ENCODE results near the gene ZSWIM5. TPM values are rescaled to one million over a fixed set of nuclear protein-coding genes. Genes with fewer than 3 reads are reported as not detected.

Gene ZSWIM5
- polyA plus RNA-seq, 12 donors, result 0.32 to 1.7 (median 0.57) TPM; not detected in 1

- no peak for DNase-seq
Measured at GRCh38 chr1:45026446-45026845, 180.0 kb downstream of the ZSWIM5 start.

GRCh38 chr1:45023663-45024062 lies 182.7 kb downstream of the ZSWIM5 start:
- no peak for DNase-seq

DNA sequence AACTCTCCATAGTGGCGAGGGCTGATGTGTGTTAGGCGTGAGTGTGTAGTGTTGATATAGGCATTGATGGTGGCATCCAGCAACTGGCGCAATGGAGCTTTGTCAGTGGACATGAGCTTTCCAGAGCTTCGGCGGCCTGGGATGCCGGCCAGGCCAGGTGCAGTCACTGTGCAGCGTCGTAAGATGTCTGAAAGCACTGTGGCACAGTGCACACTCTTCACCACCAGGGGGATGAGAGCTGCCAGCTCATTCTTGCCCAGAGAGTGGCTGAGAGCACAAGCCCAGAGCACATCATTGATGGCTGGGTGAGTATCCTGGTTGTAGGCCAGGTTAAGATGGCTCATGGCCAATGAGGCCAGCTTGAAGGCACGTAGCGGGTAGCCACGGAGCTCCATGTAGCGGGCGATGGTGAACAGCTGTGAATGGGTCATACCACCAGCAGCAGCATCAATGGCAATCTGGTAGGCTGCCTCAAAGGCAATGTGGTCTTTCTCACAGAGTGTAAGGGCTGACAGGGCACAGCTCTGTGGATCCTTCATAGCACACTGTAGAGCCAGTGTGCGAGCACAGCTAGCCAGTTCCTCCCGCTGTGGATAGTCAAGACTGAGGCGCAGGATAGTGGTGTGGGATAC lies 187.7 kb downstream of the ZSWIM5 start:
- no peak for DNase-seq

DNA sequence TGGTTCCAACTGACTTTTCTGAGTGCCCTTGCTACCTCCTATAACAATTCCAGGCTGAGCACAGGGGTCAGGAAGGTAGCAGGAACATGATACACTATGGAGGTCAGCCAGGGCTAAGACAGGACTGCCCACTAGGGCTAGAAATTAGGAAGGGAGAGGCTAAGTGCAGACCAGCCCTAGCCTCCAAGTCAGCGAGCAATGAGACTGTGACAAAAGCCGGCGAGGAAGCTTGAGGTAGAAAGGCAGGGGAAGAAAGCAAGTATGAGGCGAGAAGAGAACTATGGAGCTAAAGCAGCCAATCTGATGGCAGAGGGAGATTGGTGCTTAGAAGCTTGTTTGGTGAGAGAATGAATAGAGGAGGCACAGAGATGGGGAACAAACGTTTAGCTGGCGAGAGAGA lies 189.6 kb downstream of the ZSWIM5 start:
- no peak for DNase-seq

DNA sequence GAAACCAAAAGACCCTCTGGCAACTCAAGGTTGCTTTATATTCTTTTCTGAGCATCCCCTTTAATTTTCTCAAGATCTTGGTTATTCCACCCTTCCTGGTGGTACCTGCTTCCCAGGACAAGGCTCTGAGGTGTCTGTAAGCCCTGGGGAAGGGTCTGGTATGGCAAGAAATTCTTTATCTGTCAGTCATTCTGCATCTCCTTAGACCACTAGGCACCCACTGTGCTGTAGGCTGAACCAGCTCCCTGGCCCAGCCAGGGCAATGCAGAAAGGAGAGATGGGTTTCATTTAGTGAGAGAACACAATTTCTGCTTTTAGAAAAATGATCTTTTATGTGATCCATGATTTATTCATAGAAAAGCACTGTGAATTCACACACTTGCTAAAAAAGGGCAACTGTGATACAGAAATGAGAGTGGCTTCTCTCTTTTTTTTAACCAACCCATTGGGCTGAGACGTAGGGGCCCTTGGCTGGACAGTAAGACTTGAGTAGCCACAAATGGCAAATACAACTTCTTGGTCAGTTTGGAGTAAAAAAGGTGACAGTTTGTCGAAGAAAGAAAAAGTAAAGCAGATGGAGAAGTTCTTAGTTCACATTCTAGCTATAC lies 190.2 kb downstream of the ZSWIM5 start:
- DNase-seq, result no peak

DNA sequence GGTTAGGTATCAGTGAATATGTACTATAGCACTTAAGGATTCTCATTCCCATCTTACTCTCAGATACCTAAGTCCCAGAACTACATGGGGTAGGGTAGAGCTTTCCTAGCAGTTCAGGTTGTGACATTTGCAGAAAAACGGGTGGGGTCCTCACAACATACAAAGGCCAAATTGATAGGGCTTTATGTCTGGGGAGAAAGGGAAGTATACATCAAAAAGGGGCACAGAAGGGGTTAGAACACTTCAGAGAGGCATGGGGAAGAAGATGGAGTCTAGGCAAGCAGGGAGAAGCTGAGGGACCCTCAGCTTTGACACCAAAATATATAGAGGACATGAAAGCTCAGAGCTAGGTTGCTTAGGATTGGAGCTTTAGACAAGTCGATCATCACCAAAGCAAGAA lies 190.7 kb downstream of the ZSWIM5 start:
- no peak for DNase-seq

DNA sequence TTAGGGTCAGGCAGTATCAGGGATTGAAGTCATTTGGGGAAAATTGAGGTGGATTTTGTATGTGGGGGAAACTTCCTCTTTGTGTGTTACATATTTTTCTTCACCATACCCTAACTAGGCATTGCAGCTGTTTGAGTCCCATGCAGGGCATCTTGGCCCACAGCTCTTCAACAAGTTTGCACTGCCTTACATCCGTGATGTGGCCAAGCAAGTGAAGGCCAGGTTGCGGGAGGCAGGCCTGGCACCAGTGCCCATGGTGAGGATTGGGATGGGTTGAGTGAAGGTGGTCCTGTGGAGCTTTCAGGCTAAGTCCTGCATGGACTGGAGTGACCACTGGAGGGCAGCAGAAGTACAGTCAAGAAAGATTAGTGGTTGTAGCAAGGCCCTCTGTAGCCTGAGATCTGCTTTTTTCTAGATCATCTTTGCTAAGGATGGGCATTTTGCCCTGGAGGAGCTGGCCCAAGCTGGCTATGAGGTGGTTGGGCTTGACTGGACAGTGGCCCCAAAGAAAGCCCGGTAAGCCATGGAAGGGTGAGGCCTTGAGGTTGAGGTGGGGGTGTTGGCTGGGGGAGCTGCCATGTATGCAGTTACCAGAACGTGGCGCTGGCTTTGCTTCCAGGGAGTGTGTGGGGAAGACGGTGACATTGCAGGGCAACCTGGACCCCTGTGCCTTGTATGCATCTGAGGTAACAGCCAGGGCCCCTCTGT lies 191.9 kb downstream of the ZSWIM5 start:
- peak; percentile 84 for DNase-seq

GRCh38 chr1:45013551-45014209 lies 192.7 kb downstream of the ZSWIM5 start:
- DNase-seq, result no peak

- peak; percentile 66 for DNase-seq
Measured at GRCh38 chr1:45012639-45013278, 193.6 kb downstream of the ZSWIM5 start.

- peak; percentile 96 for DNase-seq
Measured at GRCh38 chr1:45011837-45012638, 194.4 kb downstream of the ZSWIM5 start, which contains the start of gene UROD. UROD (plus strand) TSS chr1:45012254; CDS start chr1:45012266, 12 bp downstream.

GRCh38 chr1:45010855-45011811 lies 195.3 kb downstream of the ZSWIM5 start, which contains the start of gene HECTD3:
HECTD3 (minus strand) TSS chr1:45011324; CDS start chr1:45011257, 67 bp downstream.
- DNase-seq, result peak; percentile 85

DNA sequence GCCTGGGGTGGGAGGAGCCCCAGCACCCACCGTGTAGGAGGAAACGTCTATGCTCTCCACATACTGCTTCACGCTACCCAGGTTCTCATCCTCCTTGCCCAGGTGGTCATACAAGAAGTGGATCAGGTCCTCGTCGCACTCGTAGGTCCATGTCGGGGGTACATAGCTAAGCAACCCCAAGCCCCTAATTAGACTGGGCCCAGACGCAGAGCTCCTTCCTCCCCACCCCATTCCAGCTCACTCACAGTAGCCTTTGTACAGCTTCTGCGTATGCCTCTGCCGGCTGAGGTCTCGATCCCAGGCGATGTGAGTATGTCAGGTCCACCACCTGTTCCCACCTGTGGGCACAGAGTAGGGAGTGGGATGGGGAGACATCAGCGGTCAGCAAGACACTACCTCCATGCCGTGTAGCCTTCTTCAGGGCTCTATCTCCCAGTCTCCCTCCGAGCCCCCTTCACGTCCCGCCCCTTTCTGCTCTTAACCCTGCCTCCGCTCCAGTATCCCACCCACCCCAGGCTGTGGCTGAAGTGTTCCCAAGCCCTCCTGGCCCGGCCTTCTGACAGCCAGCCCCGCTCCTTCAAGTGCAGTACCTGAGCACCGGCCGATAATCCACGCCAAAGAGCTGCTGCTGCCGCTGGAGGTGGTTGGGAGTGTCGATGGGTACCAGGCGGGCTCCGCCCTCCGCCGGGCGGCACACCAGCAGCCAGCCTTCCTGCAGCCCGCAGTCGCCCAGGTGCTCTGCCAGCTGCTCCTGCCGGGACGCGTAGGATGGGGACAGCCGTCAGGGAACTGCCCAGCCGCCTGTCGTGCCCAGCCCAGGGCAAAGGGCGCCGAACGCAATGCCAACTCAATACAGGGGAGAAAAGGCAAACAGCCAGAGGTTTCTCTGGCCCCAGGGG lies 196.2 kb downstream of the ZSWIM5 start:
- no peak for DNase-seq

- DNase-seq, result no peak
Measured at GRCh38 chr1:45009296-45009865, 197.0 kb downstream of the ZSWIM5 start.

DNA sequence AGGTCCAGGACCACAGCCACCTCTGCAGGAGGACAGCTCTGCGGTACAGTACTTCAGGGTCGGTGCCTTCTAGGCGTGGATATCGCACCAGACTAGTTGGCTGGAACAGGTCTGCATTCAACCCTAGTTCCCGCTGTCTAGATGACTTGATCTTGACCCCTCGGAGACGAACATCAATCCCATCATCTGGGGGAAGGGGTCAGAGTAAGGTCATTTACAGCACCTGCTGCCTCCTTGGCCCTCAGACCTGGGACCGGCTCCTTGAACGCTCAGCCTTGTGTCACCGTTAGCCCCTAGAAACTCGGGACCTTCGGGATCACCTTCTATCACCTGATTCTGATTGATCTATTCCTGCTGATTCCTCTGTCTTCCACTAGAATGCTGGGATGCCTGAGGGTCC lies 197.9 kb downstream of the ZSWIM5 start:
- DNase-seq, result no peak

DNA sequence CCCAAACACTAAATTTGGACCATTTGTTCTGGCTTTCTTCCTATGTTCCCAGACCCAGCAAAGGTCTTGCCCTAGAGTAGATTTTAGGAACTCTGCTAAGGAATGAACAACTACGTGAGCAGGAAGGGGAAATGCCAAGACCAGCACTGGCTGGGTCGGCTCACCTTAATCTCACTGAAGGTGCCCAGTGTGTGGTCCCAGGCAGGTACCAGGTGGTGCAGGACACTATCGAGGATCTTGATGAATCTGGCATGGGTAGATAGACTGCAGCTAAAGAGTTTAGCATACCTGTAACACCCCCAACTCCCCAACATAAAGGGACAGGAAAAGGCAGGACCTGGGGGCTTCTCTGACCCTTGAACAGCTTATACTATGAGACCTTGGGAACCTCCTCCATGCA lies 198.3 kb downstream of the ZSWIM5 start:
- DNase-seq, result no peak

DNA sequence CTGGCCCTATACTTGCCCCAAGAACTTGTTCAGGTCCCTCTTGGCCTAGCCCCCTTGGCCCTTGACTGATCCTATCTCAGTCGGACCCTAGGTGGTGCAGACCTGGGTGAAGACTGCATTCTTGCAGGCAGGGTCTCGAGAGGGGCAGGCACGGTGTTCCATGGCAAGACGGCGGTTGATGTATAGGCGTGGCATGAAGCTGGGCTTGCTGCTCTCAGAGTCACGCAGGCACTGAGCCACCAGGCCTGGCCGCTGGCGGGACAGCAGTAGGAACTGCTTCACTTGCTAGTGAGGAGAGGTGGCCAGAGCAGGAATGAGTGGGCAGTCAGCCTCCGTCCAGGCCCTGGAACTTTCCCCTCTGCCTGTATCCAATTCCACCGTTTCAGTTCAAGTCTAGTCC lies 199.1 kb downstream of the ZSWIM5 start:
- no peak for DNase-seq

DNA sequence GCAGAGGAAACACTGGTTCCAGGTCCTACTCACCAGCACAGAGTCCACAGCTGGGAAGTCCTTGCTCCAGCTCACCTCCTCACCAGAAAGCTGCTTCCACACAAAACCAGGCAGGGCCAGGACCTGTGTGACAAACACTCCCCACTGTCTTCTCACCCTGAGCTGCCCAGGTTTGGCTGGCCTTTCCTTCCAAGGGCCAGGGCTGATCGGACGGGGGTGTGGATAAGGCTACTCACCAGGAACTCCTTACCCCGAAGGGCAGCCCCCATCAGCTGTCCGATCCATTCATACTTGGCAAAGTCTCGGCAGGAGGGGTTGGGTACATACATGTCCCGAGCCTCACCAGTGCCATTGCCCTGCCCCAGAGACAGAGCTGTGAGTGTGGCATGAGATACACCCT lies 200.6 kb downstream of the ZSWIM5 start:
- DNase-seq, result no peak

- DNase-seq, result no peak
Measured at GRCh38 chr1:45004281-45004920, 202.0 kb downstream of the ZSWIM5 start.

Data from muscle of arm (tissue), 12 donors.